ENCODE data around the gene RTF1.

The RTF1 gene

GRCh38 chr15:41487381-41487780, 70.5 kb downstream of the RTF1 start:
- H3K4me3 ChIP-seq (IDR thresholded peaks at IDR 0.05; ENCODE audit: insufficient read depth, low read depth, low read length), result no peak overlapping the region

GRCh38 chr15:41487802-41488201, 70.9 kb downstream of the RTF1 start:
- Histone ChIP-seq H4K20me1 (ENCODE audit: insufficient read depth) (no peaks in the 10 kb centered on the region), H3K9ac (no peak overlapping the region), H3K27me3 (ENCODE audit: insufficient read depth, low read depth) (no peaks in the 10 kb centered on the region), H3K36me3 (ENCODE audit: insufficient read depth) (no peaks in the 10 kb centered on the region), H2AFZ (ENCODE audit: low read depth) (no peak overlapping the region), H3K4me3 (IDR thresholded peaks at IDR 0.05; ENCODE audit: insufficient read depth, low read depth, low read length) (no peak overlapping the region), H3K27ac (no peak overlapping the region), H3K79me2 (ENCODE audit: insufficient read depth, low read depth) (no peaks in the 10 kb centered on the region), H3K4me1 (ENCODE audit: low read depth, poor library complexity, severe bottlenecking) (peaks cover 31% of the 10 kb centered on the region), H3K4me2 (no peak overlapping the region)
- no peak for TF ChIP-seq CTCF (conservative IDR thresholded peaks at IDR 0.05; ENCODE audit: low read depth, low read length)

More at GRCh38 chr15:41487381-41487780, 70.5 kb downstream of the RTF1 start:
- TF ChIP-seq CTCF (conservative IDR thresholded peaks at IDR 0.05; ENCODE audit: low read depth, low read length), result no peak
- Histone ChIP-seq H3K4me1 (ENCODE audit: low read depth, poor library complexity, severe bottlenecking) (peaks cover 32% of the 10 kb centered on the region), H2AFZ (ENCODE audit: low read depth) (no peak overlapping the region), H3K27ac (no peak overlapping the region), H3K79me2 (ENCODE audit: insufficient read depth, low read depth) (no peaks in the 10 kb centered on the region), H3K36me3 (ENCODE audit: insufficient read depth) (no peaks in the 10 kb centered on the region), H3K27me3 (ENCODE audit: insufficient read depth, low read depth) (no peaks in the 10 kb centered on the region), H3K4me2 (no peak overlapping the region), H3K9ac (no peak overlapping the region), H4K20me1 (ENCODE audit: insufficient read depth) (no peaks in the 10 kb centered on the region)

- no peaks in the 10 kb centered on the region for H3K27me3 ChIP-seq (ENCODE audit: insufficient read depth, low read depth)
- no peaks in the 10 kb centered on the region for H3K79me2 ChIP-seq (ENCODE audit: insufficient read depth, low read depth)
- no peaks in the 10 kb centered on the region for H4K20me1 ChIP-seq (ENCODE audit: insufficient read depth)
- H3K9ac ChIP-seq, result no peak overlapping the region
- H3K4me2 ChIP-seq, result no peak overlapping the region
- H3K4me1 ChIP-seq (ENCODE audit: low read depth, poor library complexity, severe bottlenecking), result peaks cover 24% of the 10 kb centered on the region
- TF ChIP-seq CTCF (conservative IDR thresholded peaks at IDR 0.05; ENCODE audit: low read depth, low read length), result no peak
- no peak overlapping the region for H3K4me3 ChIP-seq (IDR thresholded peaks at IDR 0.05; ENCODE audit: insufficient read depth, low read depth, low read length)
- no peaks in the 10 kb centered on the region for H3K36me3 ChIP-seq (ENCODE audit: insufficient read depth)
- no peak overlapping the region for H3K27ac ChIP-seq
- no peak overlapping the region for H2AFZ ChIP-seq (ENCODE audit: low read depth)
These were observed 72.7 kb downstream of the RTF1 start for GRCh38 chr15:41489641-41490040.

GRCh38 chr15:41490355-41490754, 73.5 kb downstream of the RTF1 start:
- TF ChIP-seq CTCF (conservative IDR thresholded peaks at IDR 0.05; ENCODE audit: low read depth, low read length), result no peak
- H4K20me1 ChIP-seq (ENCODE audit: insufficient read depth), result no peaks in the 10 kb centered on the region
- no peak overlapping the region for H3K9ac ChIP-seq
- no peak overlapping the region for H3K27ac ChIP-seq
- no peak overlapping the region for H3K4me2 ChIP-seq
- H2AFZ ChIP-seq (ENCODE audit: low read depth), result no peak overlapping the region
- peaks cover 24% of the 10 kb centered on the region for H3K4me1 ChIP-seq (ENCODE audit: low read depth, poor library complexity, severe bottlenecking)
- no peaks in the 10 kb centered on the region for H3K27me3 ChIP-seq (ENCODE audit: insufficient read depth, low read depth)
- no peaks in the 10 kb centered on the region for H3K79me2 ChIP-seq (ENCODE audit: insufficient read depth, low read depth)
- H3K36me3 ChIP-seq (ENCODE audit: insufficient read depth), result no peaks in the 10 kb centered on the region
- no peak overlapping the region for H3K4me3 ChIP-seq (IDR thresholded peaks at IDR 0.05; ENCODE audit: insufficient read depth, low read depth, low read length)

Data from KMS-11 (cell line).